Measurements from ENCODE around the gene KIAA2012. TPM values are rescaled to one million over a fixed set of nuclear protein-coding genes. Genes with fewer than 3 reads are reported as not detected.

Gene KIAA2012
- total and polyA plus RNA-seq, 2 experiments from 2014 or later = 0.24 TPM; not detected in 1

- Histone ChIP-seq H3K4me1 (ENCODE audit: low read depth) (no peaks in the 10 kb centered on the region), H3K36me3 (peaks cover 23% of the 10 kb centered on the region), H3K4me3 (no peak overlapping the region), H3K27ac (no peak overlapping the region), H3K9me3 (ENCODE audit: low read depth) (no peaks in the 10 kb centered on the region), H3K27me3 (no peaks in the 10 kb centered on the region)
- TF ChIP-seq, protein P1, sequence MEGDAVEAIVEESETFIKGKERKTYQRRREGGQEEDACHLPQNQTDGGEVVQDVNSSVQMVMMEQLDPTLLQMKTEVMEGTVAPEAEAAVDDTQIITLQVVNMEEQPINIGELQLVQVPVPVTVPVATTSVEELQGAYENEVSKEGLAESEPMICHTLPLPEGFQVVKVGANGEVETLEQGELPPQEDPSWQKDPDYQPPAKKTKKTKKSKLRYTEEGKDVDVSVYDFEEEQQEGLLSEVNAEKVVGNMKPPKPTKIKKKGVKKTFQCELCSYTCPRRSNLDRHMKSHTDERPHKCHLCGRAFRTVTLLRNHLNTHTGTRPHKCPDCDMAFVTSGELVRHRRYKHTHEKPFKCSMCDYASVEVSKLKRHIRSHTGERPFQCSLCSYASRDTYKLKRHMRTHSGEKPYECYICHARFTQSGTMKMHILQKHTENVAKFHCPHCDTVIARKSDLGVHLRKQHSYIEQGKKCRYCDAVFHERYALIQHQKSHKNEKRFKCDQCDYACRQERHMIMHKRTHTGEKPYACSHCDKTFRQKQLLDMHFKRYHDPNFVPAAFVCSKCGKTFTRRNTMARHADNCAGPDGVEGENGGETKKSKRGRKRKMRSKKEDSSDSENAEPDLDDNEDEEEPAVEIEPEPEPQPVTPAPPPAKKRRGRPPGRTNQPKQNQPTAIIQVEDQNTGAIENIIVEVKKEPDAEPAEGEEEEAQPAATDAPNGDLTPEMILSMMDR (IDR thresholded peaks at IDR 0.05; ENCODE audit: low read depth, low read length) = no peak
- DNase-seq (ENCODE audit: low read depth in 1 of 2, low spot score in 1 of 2) = no peak
Measured at GRCh38 chr2:202204855-202205254, 131.8 kb downstream of the KIAA2012 start.

- Histone ChIP-seq H3K4me1 (ENCODE audit: low read depth) (no peaks in the 10 kb centered on the region), H3K27me3 (no peaks in the 10 kb centered on the region), H3K4me3 (no peak overlapping the region), H3K27ac (no peak overlapping the region), H3K9me3 (ENCODE audit: low read depth) (no peaks in the 10 kb centered on the region), H3K36me3 (peaks cover 40% of the 10 kb centered on the region)
- DNase-seq (ENCODE audit: low read depth in 1 of 2, low spot score in 1 of 2) = no peak
- TF ChIP-seq, protein P1 (IDR thresholded peaks at IDR 0.05; ENCODE audit: low read depth, low read length) = no peak
Measured at GRCh38 chr2:202208526-202208925, 135.5 kb downstream of the KIAA2012 start.

GRCh38 chr2:202215179-202215578 is 142.1 kb downstream of the KIAA2012 start:
- H3K4me3 ChIP-seq = no peak overlapping the region
- no peaks in the 10 kb centered on the region for H3K9me3 ChIP-seq (ENCODE audit: low read depth)
- H3K36me3 ChIP-seq = peaks cover 29% of the 10 kb centered on the region
- no peaks in the 10 kb centered on the region for H3K4me1 ChIP-seq (ENCODE audit: low read depth)
- H3K27me3 ChIP-seq = no peaks in the 10 kb centered on the region
- peak in 1 of 2 donors; percentile 5 for DNase-seq (ENCODE audit: low read depth in 1 of 2, low spot score in 1 of 2)
- H3K27ac ChIP-seq = no peak overlapping the region
- TF ChIP-seq, protein P1 (IDR thresholded peaks at IDR 0.05; ENCODE audit: low read depth, low read length) = no peak

DNA sequence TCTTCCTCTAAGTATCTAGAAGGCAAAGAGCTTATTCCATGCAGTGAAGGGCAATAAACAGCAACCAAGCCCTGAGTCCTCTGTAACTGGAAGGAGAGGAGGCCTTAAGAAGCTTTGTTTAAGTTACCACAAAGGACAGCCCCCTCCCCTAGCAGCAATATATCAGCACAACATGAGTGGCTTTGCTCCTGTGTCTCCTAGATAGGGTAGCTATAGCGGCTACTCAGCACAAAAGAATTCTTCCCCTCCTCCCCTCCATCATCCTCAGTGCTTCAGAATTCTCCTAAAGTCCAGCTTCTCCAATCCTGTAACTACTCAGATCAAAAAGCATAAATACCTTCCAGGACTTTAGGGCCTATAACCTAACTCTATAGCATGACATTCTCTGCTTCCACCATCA is 148.8 kb downstream of the KIAA2012 start:
- Histone ChIP-seq H3K4me1 (ENCODE audit: low read depth) (peaks cover 10% of the 10 kb centered on the region), H3K27me3 (no peaks in the 10 kb centered on the region), H3K27ac (peak overlapping the region; percentile 70), H3K4me3 (no peak overlapping the region), H3K36me3 (peaks cover 6% of the 10 kb centered on the region), H3K9me3 (ENCODE audit: low read depth) (no peaks in the 10 kb centered on the region)
- DNase-seq (ENCODE audit: low read depth in 1 of 2, low spot score in 1 of 2) = peak; percentile 17 to 43
- TF ChIP-seq, protein P1 (IDR thresholded peaks at IDR 0.05; ENCODE audit: low read depth, low read length) = no peak

- DNase-seq (ENCODE audit: low read depth in 1 of 2, low spot score in 1 of 2) = peak; percentile 57 to 62
- TF ChIP-seq, protein P1 (IDR thresholded peaks at IDR 0.05; ENCODE audit: low read depth, low read length) = no peak
- H3K4me1 ChIP-seq (ENCODE audit: low read depth) = peaks cover 5% of the 10 kb centered on the region
- H3K9me3 ChIP-seq (ENCODE audit: low read depth) = no peaks in the 10 kb centered on the region
- H3K27me3 ChIP-seq = no peaks in the 10 kb centered on the region
- peak overlapping the region; percentile 98 for H3K4me3 ChIP-seq
- H3K36me3 ChIP-seq = no peaks in the 10 kb centered on the region
- H3K27ac ChIP-seq = peak overlapping the region; percentile 93
Measured at GRCh38 chr2:202237787-202238233, 164.8 kb downstream of the KIAA2012 start.

Data from cardiac muscle cell (in vitro differentiated cells and primary cell).